Urinary bladder (tissue), 4 donors: ENCODE results near the gene UGGT1. TPM values are rescaled to one million over a fixed set of nuclear protein-coding genes. Genes with fewer than 3 reads are reported as not detected.

Experiments
- DNase-seq: peaks from one replicate; pipeline ENCODE4 v3.0.0-alpha.2; 2015; ENCODE audit errors: extremely low spot score
- H3K27ac ChIP-seq: one replicate; pipeline ENCODE4 v1.5.1; 2013; ENCODE audit warnings: low read depth, mild to moderate bottlenecking, moderate library complexity
- H3K36me3 ChIP-seq: one replicate; pipeline ENCODE4 v1.6.1; 2013; ENCODE audit warnings: mild to moderate bottlenecking, moderate library complexity; ENCODE audit not compliant: insufficient read depth
- H3K4me1 ChIP-seq: one replicate; pipeline ENCODE4 v1.6.1; 2013; ENCODE audit warnings: mild to moderate bottlenecking, moderate library complexity; ENCODE audit not compliant: insufficient read depth
- H3K4me3 ChIP-seq: one replicate; pipeline ENCODE4 v1.5.1; 2013; ENCODE audit warnings: low read depth, low read length
- WGBS: extraction: QIAGEN DNeasy Blood & Tissue Kit; methylation state at CpG from one replicate; pipeline ENCODE4 v1.1.7; 2013; 5-methylcytosine and 5-hydroxymethylcytosine counted together
- polyA plus RNA-seq: library from polyadenylated mRNA; stranded (reverse); fragments of 200-250 nt; gene quantifications from one replicate; pipeline ENCODE4 v1.2.3, GENCODE V29; 2013
- total RNA-seq: library from RNA; depleted of rRNA; stranded (reverse); fragments of >200 nt; gene quantifications from one replicate; pipeline ENCODE4 v1.2.3, GENCODE V29; 2014
- donor health status: healthy with polysubstance abuse.
- donor health status: healthy.

UGGT1 gene
- total and polyA plus RNA-seq, 2 donors, result 11.4 to 38.5 TPM

DNA sequence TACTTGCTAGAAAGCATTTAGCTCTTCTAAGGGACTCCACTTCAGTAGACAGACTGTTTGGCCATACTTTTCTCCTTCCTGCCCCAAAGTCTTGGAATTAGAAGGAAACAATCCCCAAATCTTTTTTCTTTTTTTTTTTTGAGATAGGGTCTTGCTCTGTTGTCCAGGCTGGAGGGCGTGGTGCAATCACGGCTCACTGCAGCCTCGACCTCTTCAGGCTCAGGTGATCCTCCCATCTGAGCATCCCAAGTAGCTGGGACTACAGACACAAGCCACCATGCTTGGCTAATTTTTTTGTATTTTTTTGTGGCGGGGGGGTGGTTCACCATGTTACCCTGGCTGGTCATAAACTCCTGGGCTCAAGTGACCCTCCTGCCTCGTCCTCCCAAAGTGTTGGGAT lies 6.2 kb upstream of the UGGT1 start:
- Histone ChIP-seq H3K4me3 (no peak overlapping the region), H3K36me3 (no peaks in the 10 kb centered on the region), H3K4me1 (no peaks in the 10 kb centered on the region), H3K27ac (no peak overlapping the region)
- WGBS, result 81% methylated on average over 5 of the region's 5 CpGs
- DNase-seq, result no peak

DNA sequence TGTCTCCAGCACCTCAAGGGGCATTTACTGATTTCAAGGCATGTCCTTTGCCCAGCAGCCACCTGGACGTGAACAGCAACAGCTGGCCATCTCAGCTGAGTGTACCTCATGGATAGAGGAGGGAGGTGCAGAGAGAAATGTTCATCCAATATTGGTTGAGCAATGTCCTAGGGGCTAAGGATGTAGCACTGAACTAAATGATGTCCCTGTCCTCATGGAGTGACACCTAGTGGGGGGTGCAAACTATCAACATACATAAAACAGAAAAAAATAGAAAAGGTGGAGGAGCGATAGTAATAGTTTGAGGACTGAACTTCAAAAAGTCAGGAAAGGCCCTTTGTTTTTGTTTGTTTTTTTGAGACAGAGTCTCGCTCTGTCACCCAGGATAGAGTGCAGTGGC lies 4.8 kb upstream of the UGGT1 start:
- Histone ChIP-seq H3K27ac (no peak overlapping the region), H3K4me1 (no peaks in the 10 kb centered on the region), H3K36me3 (no peaks in the 10 kb centered on the region), H3K4me3 (no peak overlapping the region)
- no peak for DNase-seq
- 78% methylated on average over 3 of the region's 3 CpGs for WGBS

DNA sequence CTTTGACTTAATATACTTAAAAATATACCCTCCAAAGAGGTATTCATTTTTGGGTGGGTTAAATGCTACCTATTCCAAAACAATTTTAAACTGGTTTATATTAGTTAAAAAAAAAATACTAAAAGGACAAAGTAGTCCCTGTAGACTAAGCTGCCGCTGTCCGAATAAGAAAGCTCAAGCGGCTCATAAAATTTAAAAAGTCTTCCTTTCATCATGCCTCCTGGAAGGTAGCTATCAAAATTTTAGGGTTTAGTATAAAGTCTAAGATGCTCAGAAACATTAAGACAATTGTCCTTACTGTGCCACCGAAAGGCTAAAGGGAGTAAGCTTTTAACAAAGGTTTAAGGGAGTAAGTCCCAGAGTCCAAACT lies 440 bp upstream of the UGGT1 start:
- 0% methylated on average over 4 of the region's 4 CpGs for WGBS
- no peaks in the 10 kb centered on the region for H3K36me3 ChIP-seq
- peak overlapping the region; percentile 76 for H3K27ac ChIP-seq
- no peak for DNase-seq
- H3K4me3 ChIP-seq, result peak overlapping the region; percentile 67
- no peaks in the 10 kb centered on the region for H3K4me1 ChIP-seq

DNA sequence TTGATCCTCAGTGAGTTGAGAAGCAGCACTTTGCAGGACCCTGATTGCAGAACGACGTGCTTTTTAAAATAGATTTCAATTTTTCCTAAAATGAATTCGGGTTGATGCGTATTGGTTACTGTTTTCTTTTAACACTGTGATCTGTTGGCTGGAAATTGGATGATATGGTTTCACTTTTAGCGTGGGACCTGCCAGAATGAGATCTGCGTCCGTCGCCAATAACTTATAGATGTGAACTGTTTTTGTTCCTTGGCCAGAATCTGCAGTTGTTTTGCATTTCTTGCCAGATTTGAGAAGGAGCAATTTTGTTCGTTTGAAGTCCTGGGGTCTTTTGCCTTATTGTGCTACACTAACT lies 703 bp downstream of the UGGT1 start:
- DNase-seq, result no peak
- Histone ChIP-seq H3K36me3 (no peaks in the 10 kb centered on the region), H3K27ac (no peak overlapping the region), H3K4me1 (no peaks in the 10 kb centered on the region), H3K4me3 (peak overlapping the region; percentile 67)
- 1% methylated on average over 9 of the region's 9 CpGs for WGBS

DNA sequence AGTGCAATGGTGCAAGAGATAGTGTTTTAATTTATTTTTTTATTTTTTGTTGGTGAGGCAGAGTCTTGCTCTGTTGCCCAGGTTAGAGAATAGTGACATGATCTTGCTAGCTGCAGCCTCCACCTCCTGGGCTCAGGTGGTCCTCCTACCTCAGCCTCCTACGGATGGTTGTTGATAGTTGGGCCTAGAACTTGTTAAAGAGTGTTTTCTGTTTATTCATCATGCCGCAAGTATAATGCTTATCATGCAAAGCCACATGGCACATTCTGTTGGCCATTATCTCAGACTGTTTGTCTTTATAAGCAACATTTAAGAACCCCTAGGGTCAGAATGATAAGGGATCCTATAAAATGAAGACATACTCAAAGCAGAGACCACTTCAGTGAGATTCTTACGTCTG lies 1.7 kb downstream of the UGGT1 start:
- 66% methylated on average over 3 of the region's 3 CpGs for WGBS
- no peaks in the 10 kb centered on the region for H3K4me1 ChIP-seq
- H3K36me3 ChIP-seq, result no peaks in the 10 kb centered on the region

DNA sequence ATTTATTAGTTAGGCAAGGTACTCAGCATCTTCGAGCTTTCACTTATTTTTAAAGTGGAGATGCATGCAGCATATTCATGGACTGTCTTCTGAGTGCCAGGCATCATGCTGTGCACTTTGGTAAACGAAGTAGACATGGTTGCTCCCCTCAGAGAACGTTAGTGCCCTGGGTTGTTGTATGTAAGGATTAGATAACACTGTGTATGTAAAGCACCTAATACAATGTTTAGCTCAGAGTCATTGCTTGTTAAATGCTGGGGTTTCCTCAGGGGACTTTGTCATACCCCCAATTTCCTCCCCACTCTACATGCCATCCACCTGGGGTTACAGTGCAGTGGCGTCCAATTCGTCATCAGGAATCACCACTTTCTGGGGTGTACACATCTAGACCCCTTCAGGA lies 2.8 kb downstream of the UGGT1 start:
- WGBS, result 81% methylated on average over 5 of the region's 5 CpGs
- no peak for DNase-seq
- H3K4me3 ChIP-seq, result no peak overlapping the region

More for the DNA sequence above, 1.7 kb downstream of the UGGT1 start:
- no peak overlapping the region for H3K27ac ChIP-seq
- DNase-seq, result no peak
- H3K4me3 ChIP-seq, result no peak overlapping the region

DNA sequence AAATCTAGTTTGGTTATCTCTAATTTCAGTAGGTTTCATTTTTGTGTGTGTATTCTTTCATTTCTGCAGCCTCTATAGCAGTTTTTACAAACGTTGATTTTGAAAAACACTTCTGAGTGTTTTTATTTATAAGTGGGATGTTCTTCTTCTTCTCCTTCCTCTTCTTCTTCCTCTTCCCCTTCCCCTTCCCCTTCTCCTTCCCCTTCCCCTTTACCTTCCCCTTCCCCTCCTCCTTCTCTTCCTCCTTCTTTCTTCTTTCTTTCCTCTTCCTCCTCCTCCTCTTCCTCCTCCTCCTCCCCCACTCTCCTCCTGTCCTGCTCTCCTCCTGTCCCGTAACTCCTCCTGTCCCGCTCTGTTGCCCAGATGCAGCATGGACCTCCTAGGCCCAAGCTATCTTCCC lies 4.2 kb downstream of the UGGT1 start:
- Histone ChIP-seq H3K4me1 (no peaks in the 10 kb centered on the region), H3K27ac (no peak overlapping the region), H3K4me3 (no peak overlapping the region), H3K36me3 (peaks cover 2% of the 10 kb centered on the region)
- WGBS, result 52% methylated on average over 3 of the region's 3 CpGs
- DNase-seq, result no peak

More for the DNA sequence above, 2.8 kb downstream of the UGGT1 start:
- Histone ChIP-seq H3K4me1 (no peaks in the 10 kb centered on the region), H3K27ac (no peak overlapping the region), H3K36me3 (peaks cover 2% of the 10 kb centered on the region)

DNA sequence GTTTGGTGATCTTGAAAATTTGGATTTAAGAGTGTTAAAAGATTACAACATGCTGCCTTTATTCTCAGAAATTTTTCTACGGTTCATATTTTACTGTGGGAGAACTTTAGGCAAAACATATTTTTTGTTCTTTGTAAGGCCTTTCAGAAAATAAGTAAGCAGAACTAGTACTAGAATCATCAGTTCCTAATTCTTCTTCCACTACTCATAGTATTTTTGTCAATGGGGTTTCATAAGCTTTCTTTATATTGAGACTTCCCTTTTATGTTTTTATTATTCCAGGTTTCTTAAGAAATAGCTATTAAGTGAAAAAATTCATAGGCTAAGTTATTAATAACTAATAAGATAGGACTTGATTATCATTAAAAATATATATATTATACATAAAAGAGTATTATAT lies 12.4 kb downstream of the UGGT1 start:
- no peak overlapping the region for H3K27ac ChIP-seq
- H3K36me3 ChIP-seq, result no peaks in the 10 kb centered on the region
- no peak for DNase-seq
- no peak overlapping the region for H3K4me3 ChIP-seq
- 87% methylated on average over 1 of the region's 1 CpG for WGBS
- no peaks in the 10 kb centered on the region for H3K4me1 ChIP-seq

DNA sequence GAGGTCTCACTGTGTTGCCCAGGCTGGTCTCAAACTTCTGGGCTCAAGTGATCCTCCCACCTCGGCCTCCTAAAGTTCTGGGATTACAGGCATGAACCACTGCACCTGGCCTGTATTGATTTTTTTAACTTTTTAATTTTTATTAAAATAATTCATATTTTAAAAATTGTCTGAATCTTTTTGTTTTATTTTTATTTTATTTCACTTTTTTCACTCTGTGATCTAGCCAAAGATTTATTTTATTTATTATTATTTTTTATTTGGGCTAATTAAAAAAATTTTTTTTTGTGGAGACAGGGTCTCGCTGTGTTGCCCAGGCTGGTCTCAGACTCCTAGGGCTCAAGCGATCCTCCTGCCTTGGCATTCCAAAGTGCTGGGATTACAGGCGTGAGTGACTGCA lies 14.1 kb downstream of the UGGT1 start:
- Histone ChIP-seq H3K4me1 (no peaks in the 10 kb centered on the region), H3K36me3 (no peaks in the 10 kb centered on the region), H3K4me3 (no peak overlapping the region), H3K27ac (no peak overlapping the region)
- WGBS, result 98% methylated on average over 4 of the region's 4 CpGs
- no peak for DNase-seq

DNA sequence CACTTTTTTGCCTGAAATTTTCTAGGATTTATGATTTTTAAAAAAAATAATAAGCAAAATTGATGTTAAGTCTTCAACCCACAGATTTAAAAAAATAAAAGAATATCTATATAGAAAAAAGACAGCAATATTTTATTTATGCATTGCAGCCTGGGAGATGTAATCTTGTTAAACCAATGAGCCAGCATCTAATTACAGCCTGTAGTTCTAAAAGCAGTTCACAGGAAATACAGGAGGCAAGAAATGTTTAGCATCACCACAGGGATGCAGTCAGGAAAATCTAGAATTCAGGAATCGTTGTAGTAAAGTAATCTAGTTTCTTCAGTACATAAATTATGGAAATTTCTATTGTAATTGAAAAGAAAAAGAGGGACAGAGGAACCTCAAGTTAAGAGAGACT lies 17.2 kb downstream of the UGGT1 start:
- H3K36me3 ChIP-seq, result peaks cover 2% of the 10 kb centered on the region
- H3K27ac ChIP-seq, result no peak overlapping the region
- 94% methylated on average over 1 of the region's 1 CpG for WGBS
- no peak for DNase-seq
- H3K4me1 ChIP-seq, result no peaks in the 10 kb centered on the region
- no peak overlapping the region for H3K4me3 ChIP-seq

DNA sequence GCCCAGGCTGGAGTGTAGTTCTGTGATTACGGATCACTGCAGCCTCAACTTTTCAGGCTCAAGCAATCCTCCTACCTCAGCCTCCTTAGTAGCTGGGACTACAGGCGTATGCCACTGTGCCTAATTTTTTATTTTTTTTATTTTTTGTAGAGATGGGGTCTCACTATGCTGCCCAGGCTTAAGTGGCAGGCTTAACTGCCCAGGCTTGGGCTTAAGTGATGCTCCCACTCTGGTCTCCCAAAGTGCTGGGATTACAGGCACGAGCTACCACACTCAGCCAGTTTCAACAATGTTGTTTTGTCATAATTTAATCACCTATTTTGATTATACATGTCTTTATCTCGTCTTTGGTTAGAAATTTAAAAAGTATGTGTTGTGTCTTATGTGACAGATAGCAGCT lies 18.2 kb downstream of the UGGT1 start:
- no peaks in the 10 kb centered on the region for H3K4me1 ChIP-seq
- H3K27ac ChIP-seq, result no peak overlapping the region
- WGBS, result 93% methylated on average over 4 of the region's 4 CpGs
- no peak for DNase-seq
- no peak overlapping the region for H3K4me3 ChIP-seq
- peaks cover 2% of the 10 kb centered on the region for H3K36me3 ChIP-seq

DNA sequence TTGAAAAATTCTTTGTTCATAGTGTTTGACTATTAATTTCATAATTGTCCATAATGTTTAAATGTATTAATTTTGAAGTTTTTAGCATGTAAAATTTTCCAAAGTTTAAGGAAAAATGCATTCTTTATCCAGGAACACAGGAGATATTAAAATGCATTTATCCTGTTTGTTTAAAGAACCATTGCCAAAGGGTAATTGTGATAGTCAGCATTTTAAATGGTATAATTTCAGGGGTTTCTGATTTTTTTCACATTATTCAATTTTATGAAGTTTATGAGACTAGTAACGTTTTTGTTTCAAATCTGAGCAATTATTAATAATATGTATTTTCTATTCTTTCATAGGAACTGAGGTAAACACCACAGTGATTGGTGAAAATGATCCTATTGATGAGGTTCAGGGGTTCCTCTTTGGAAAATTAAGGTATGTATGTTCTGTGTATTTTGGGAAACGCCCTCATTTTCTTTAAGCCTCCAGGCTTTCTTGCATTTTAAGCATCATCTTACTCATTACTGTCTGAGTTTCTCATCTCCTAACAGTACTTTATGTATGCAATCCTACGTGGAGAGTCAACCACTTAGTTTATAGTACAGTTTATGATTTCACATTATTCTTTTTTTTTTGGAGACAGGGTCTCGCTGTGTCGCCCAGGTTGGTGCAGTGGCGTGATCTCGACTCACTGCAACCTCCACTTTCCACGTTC lies 25.1 kb downstream of the UGGT1 start:
- Histone ChIP-seq H3K4me3 (no peak overlapping the region), H3K27ac (no peak overlapping the region), H3K4me1 (no peaks in the 10 kb centered on the region), H3K36me3 (peaks cover 1% of the 10 kb centered on the region)
- WGBS, result 85% methylated on average over 8 of the region's 8 CpGs
- no peak for DNase-seq

DNA sequence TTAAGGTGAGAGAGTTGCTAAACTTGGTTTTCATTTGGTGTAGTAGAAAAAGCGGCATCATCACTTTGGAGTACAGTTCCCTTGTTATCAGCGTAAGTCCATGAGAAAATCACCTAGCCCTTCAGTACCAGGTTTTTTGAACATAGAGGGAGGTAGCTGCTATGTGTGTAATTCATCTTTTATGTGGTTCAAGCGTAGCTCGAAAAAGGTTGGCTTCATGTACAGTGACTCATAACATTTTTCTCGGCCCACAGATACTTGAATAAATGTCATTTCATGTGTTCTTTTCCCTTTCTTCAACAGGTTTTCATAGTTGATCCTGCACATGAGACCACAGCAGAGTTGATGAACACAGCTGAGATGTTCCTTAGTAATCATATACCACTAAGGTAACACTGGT lies 43.6 kb downstream of the UGGT1 start:
- DNase-seq, result no peak
- no peaks in the 10 kb centered on the region for H3K4me1 ChIP-seq
- 91% methylated on average over 5 of the region's 5 CpGs for WGBS
- H3K36me3 ChIP-seq, result peaks cover 16% of the 10 kb centered on the region
- H3K27ac ChIP-seq, result no peak overlapping the region
- no peak overlapping the region for H3K4me3 ChIP-seq

DNA sequence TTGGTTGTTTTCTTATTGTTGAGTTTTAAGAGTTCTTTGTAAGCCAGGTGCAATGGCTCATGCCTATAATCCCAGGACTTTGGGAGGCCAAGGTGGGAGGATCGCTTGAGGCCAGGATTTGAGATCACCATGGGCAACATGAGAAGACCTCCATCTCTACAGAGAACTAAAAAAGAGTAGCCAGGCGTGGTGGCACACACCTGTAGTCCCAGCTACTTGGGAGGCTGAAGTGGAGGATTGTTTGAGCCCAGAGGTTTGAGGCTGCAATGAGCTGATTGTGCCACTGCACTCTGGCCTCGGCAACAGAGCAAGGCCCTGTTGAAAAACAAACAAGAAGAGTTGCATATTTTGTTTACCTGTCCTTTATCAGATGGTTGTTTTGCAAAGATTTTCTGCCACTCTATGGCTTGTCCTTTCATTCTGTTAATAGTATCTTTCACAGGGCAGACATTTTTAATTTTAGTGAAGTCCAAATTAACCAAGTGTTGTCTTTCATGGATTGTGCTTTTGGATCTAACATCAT lies 46.2 kb downstream of the UGGT1 start:
- no peak overlapping the region for H3K27ac ChIP-seq
- WGBS, result 95% methylated on average over 3 of the region's 3 CpGs

DNA sequence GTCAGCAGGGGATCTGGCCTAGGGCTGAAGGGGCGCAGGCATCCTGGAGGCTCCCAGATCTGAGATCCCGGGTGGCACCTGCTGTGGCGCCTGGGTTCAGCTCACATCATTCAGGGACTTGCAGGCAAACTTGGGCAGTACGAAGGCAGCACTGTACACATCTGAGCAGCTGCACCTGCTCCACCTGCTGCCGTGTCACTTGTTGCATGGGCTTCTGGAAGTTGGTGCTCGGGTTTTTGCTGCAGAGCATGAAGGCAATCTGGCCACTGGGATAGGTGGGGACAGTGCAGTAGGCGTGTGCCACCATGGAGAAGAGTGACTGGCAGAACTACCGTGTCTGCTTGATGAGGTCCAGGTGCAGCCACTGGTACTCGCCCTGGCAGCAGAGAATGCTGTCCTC lies 48.6 kb downstream of the UGGT1 start:
- Histone ChIP-seq H3K4me3 (no peak overlapping the region), H3K4me1 (no peaks in the 10 kb centered on the region), H3K36me3 (peaks cover 11% of the 10 kb centered on the region), H3K27ac (no peak overlapping the region)
- DNase-seq, result no peak
- WGBS, result 95% methylated on average over 9 of the region's 9 CpGs

More for the DNA sequence above, 46.2 kb downstream of the UGGT1 start:
- Histone ChIP-seq H3K4me1 (no peaks in the 10 kb centered on the region), H3K4me3 (no peak overlapping the region), H3K36me3 (peaks cover 21% of the 10 kb centered on the region)
- no peak for DNase-seq
